Endothelial cell of umbilical vein (primary cell): ENCODE measurements around the gene OMA1. TPM values are rescaled to one million over a fixed set of nuclear protein-coding genes. Genes with fewer than 3 reads are reported as not detected.
"Not testable (repeated sequence)": the region's sequence is repeated elsewhere in the genome, so short reads cannot be mapped to it uniquely, and the experiment has no call there.

Experiments used
- BruUV-seq: library from RNA; stranded (reverse); fragments of 400-500 nt; replicated peaks from 2 replicates; lab custom pipeline; 2021; lab: Mats Ljungman, UMichigan
- CTCF ChIA-PET: fragments of 300-600, 350-600 bp; sonication (Branson Sonifier 250); formaldehyde crosslinking; loops from one replicate; lab custom pipeline; 2021; ENCODE audit warnings: antibody characterized with exemption, inconsistent platforms; lab: Charles Lee
- POLR2A ChIA-PET: fragments of 300-600, 350-600 bp; sonication (Branson Sonifier 250); formaldehyde crosslinking; loops from one replicate; lab custom pipeline; 2021; ENCODE audit warnings: antibody characterized with exemption, inconsistent platforms; lab: Charles Lee
- DNase-seq: peaks from one replicate; pipeline ENCODE4 v3.0.0-alpha.2; 2011; ENCODE audit warnings: low read depth, low spot score
- FAIRE-seq: peaks from 2 replicates; lab custom pipeline; 2011; peaks lifted over from hg19 to GRCh38; lab: Jason Lieb, UNC
- H2AFZ ChIP-seq: 2 replicates; pipeline ENCODE4 v1.6.0; 2012; ENCODE audit warnings: low read depth, low read length, control low read depth, inconsistent platforms
- H3K27ac ChIP-seq: 2 replicates; pipeline ENCODE4 v1.5.1; 2011; ENCODE audit warnings: low read depth, mild to moderate bottlenecking, control low read depth, low read length, moderate library complexity; ENCODE audit not compliant: insufficient read depth
- H3K27me3 ChIP-seq, 2 experiments: 2 replicates each; pipeline versions ENCODE4 v1.6.0 to v1.6.1; 2011; ENCODE audit warnings: low read length in 2 of 2, mixed read lengths in 1 of 2; ENCODE audit not compliant: control insufficient read depth in 2 of 2, insufficient read depth in 2 of 2
- H3K36me3 ChIP-seq, 2 experiments: 2 replicates in 1 of 2; 3 replicates in 1 of 2; pipeline ENCODE4 v1.5.1; 2011; ENCODE audit warnings: low read length in 2 of 2, mild to moderate bottlenecking in 1 of 2, moderate library complexity in 1 of 2; ENCODE audit not compliant: control insufficient read depth in 2 of 2, insufficient read depth in 2 of 2; ENCODE audit errors: extremely low read depth in 1 of 2
- H3K4me1 ChIP-seq: 3 replicates; pipeline ENCODE4 v1.5.1; 2011; ENCODE audit warnings: mild to moderate bottlenecking, low read length; ENCODE audit not compliant: control insufficient read depth, insufficient read depth; ENCODE audit errors: extremely low read depth
- H3K4me2 ChIP-seq: 2 replicates; pipeline ENCODE4 v1.6.1; 2011; ENCODE audit warnings: low read length, control low read depth, mixed read lengths; ENCODE audit not compliant: insufficient read depth
- H3K4me3 ChIP-seq, 3 experiments: fragments of 200-600 bp in 1 of 3; sonication (generic), shearing (Covaris generic) in 1 of 3; replicated peaks in 1 of 3; 2 replicates each; pipeline ENCODE4 v1.5.1; 2011 to 2016; ENCODE audit warnings: control low read depth in 3 of 3, low read length in 3 of 3, mild to moderate bottlenecking in 2 of 3, inconsistent platforms in 1 of 3, low read depth in 1 of 3, moderate library complexity in 1 of 3; ENCODE audit not compliant: insufficient read depth in 1 of 3
- H3K79me2 ChIP-seq: 2 replicates; pipeline ENCODE4 v1.6.0; 2012; ENCODE audit warnings: low read length, inconsistent platforms; ENCODE audit not compliant: control insufficient read depth, insufficient read depth
- H3K9ac ChIP-seq: replicated peaks from 2 replicates; pipeline ENCODE3; 2011; ENCODE audit warnings: low read length, control low read depth; ENCODE audit not compliant: insufficient read depth; ENCODE audit errors: extremely low read depth
- H3K9me1 ChIP-seq: replicated peaks from 3 replicates; pipeline ENCODE4 v1.6.0; 2011; ENCODE audit warnings: mild to moderate bottlenecking, low read length; ENCODE audit not compliant: control insufficient read depth, insufficient read depth; ENCODE audit errors: extremely low read depth
- H3K9me3 ChIP-seq: replicated peaks from 2 replicates; pipeline ENCODE4 v1.5.1; 2012; ENCODE audit warnings: low read length, inconsistent platforms; ENCODE audit not compliant: control insufficient read depth, insufficient read depth
- H4K20me1 ChIP-seq: replicated peaks from 2 replicates; pipeline ENCODE3; 2011; ENCODE audit warnings: mild to moderate bottlenecking, low read length; ENCODE audit not compliant: control insufficient read depth, insufficient read depth; ENCODE audit errors: extremely low read depth
- CTCF ChIP-seq, 2 donors: IDR thresholded peaks; 1 replicate in 1 of 2; 2 replicates in 1 of 2; pipeline ENCODE4 v1.5.1; 2011; ENCODE audit warnings: low read length in 2 of 2, mild to moderate bottlenecking in 2 of 2, moderate library complexity in 2 of 2, control low read depth in 1 of 2, inconsistent platforms in 1 of 2, low read depth in 1 of 2; ENCODE audit not compliant: insufficient read depth in 1 of 2; ENCODE audit errors: extremely low read depth in 1 of 2
- EZH2 ChIP-seq: IDR thresholded peaks from 2 replicates; pipeline ENCODE4 v1.6.1; 2012; ENCODE audit warnings: borderline replicate concordance, low read depth, mild to moderate bottlenecking, moderate library complexity, low read length, inconsistent platforms; ENCODE audit not compliant: severe bottlenecking
- FOS ChIP-seq: IDR thresholded peaks from 2 replicates; pipeline ENCODE4 v1.6.1; 2011; ENCODE audit warnings: mild to moderate bottlenecking, low read length, moderate library complexity, borderline replicate concordance; ENCODE audit not compliant: insufficient read depth
- GATA2 ChIP-seq: IDR thresholded peaks from 2 replicates; pipeline ENCODE4 v1.7.0; 2011; ENCODE audit warnings: low read depth, mild to moderate bottlenecking, moderate library complexity, mixed read lengths, low read length; ENCODE audit not compliant: insufficient read length, insufficient read depth
- JUN ChIP-seq: IDR thresholded peaks from 2 replicates; pipeline ENCODE4 v1.6.1; 2011; ENCODE audit warnings: borderline replicate concordance, low read depth; ENCODE audit not compliant: insufficient read length, insufficient read depth
- MAX ChIP-seq: IDR thresholded peaks from 2 replicates; pipeline ENCODE4 v1.6.1; 2011; ENCODE audit not compliant: insufficient read depth, insufficient read length
- MYC ChIP-seq: IDR thresholded peaks from one replicate; pipeline ENCODE4 v1.6.1; 2011; ENCODE audit warnings: mild to moderate bottlenecking, low read depth, low read length
- POLR2A ChIP-seq: IDR thresholded peaks from 2 replicates; pipeline ENCODE4 v1.6.1; 2012; ENCODE audit warnings: low read depth, mild to moderate bottlenecking, control low read depth, low read length
- POLR2AphosphoS5 ChIP-seq: IDR thresholded peaks from 2 replicates; pipeline ENCODE4 v1.6.1; 2012; ENCODE audit warnings: low read depth, mild to moderate bottlenecking, control low read depth, low read length, moderate library complexity; ENCODE audit not compliant: insufficient read depth
- dilution Hi-C: fragments of 300-500 bp; cut with MboI; formaldehyde crosslinking; loops from one replicate; pipeline ENCODE4 v1.15.0; 2019; ENCODE audit warnings: low sequenced_read_pairs; ENCODE audit not compliant: extremely low pct_ligation_motif_present
- intact Hi-C: fragments of 100-400 bp; cut with micrococcal nuclease; formaldehyde crosslinking; loops from one replicate; pipeline ENCODE4 v1.10.0; 2022
- polyA plus RNA-seq, 4 experiments: library from polyadenylated mRNA; depleted of rRNA in 3 of 4; stranded (reverse) in 3 of 4; unstranded in 1 of 4; fragments of >200 nt; gene quantifications; 2 replicates each; pipeline versions ENCODE4 v1.2.1 to v1.2.3, GENCODE V29; 2011 to 2012; ENCODE audit warnings: missing spikeins in 1 of 4
- total RNA-seq: library from RNA; stranded (reverse); gene quantifications from 2 replicates; pipeline ENCODE4 v1.2.3, GENCODE V29; 2021

Gene OMA1
- total and polyA plus RNA-seq, 2 donors (not counting 3 experiments of a cell fraction or from before 2014, with no cell fraction given) = 4.0 to 4.6 TPM

GRCh38 chr1:58566339-58566738 is 19.8 kb upstream of the OMA1 start:
- no peaks in the 10 kb centered on the region for H3K4me1 ChIP-seq
- dilution Hi-C loops (no loop called here), intact Hi-C loops (no loop called here)
- H3K9me3 ChIP-seq = no peaks in the 10 kb centered on the region
- ChIA-PET CTCF (interaction anchor here (0.8 kb wide), 1 partner anchor 19 kb away, joined by 3 read pairs; no protein-coding TSS in a partner anchor), POLR2A (no interaction called here)
- H3K27ac ChIP-seq = no peak overlapping the region
- no peaks in the 10 kb centered on the region for H3K79me2 ChIP-seq
- H3K36me3 ChIP-seq = no peaks in the 10 kb centered on the region
- no peak overlapping the region for H3K4me2 ChIP-seq
- no peak overlapping the region for H3K9ac ChIP-seq
- TF ChIP-seq MAX (no peak), POLR2A (no peak), EZH2 (no peak), FOS (no peak), JUN (no peak), POLR2AphosphoS5 (no peak), MYC (no peak), GATA2 (no peak), CTCF (IDR thresholded peaks at IDR 0.05; ENCODE audit: extremely low read depth in 1 of 2, insufficient read depth in 1 of 2, low read depth in 1 of 2, low read length in 2 of 2) (no peak)
- H3K9me1 ChIP-seq = no peaks in the 10 kb centered on the region
- no peak overlapping the region for H2AFZ ChIP-seq
- H3K4me3 ChIP-seq = no peak overlapping the region
- peaks cover 4 to 8% of the 10 kb centered on the region in 2 experiments for H3K27me3 ChIP-seq
- no peaks in the 10 kb centered on the region for H4K20me1 ChIP-seq
- no peak for DNase-seq
- FAIRE-seq = no peak
- BruUV-seq = no TSS peak

- H3K27ac ChIP-seq, BruUV-seq, POLR2A ChIA-PET, H2AFZ ChIP-seq, H3K9me1 ChIP-seq, H4K20me1 ChIP-seq, dilution Hi-C loops, CTCF ChIA-PET, H3K4me2 ChIP-seq, FAIRE-seq, H3K36me3 ChIP-seq, H3K4me1 ChIP-seq, intact Hi-C loops, H3K79me2 ChIP-seq, H3K4me3 ChIP-seq, H3K9ac ChIP-seq, DNase-seq, H3K9me3 ChIP-seq: not testable (repeated sequence)
- peaks cover 4 to 11% of the 10 kb centered on the region in 2 experiments for H3K27me3 ChIP-seq
These were observed 17.2 kb upstream of the OMA1 start for GRCh38 chr1:58563715-58564114.
